Measurements from ENCODE around the gene CLEC20A.
"Not testable (repeated sequence)": the region's sequence is repeated elsewhere in the genome, so short reads cannot be mapped to it uniquely, and the experiment has no call there.

Gene CLEC20A

DNA sequence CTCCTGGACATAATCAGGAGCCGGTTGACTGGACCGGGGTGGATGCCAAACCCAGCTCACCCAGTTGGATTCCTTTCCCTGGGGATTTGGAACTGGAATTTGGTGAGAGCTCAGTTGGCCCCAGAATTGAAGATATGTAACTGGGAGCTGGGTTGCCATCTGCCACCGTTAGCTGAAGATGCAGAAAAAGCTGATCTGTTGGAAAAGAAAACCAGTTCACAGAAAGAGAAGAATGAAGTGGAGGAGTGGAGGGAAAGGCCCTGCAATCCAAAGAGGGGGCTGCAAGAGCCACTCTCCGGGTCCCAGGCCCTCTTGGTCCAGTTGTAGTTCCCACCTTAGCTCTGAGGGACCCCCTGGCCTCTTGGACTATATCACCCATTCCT is 32.2 kb upstream of the CLEC20A start:
- DNase-seq (ENCODE audit: low spot score) = no peak

- DNase-seq (ENCODE audit: low spot score) = no peak
Observed at GRCh38 chr1:178528228-178528952, 31.6 kb upstream of the CLEC20A start.

DNA sequence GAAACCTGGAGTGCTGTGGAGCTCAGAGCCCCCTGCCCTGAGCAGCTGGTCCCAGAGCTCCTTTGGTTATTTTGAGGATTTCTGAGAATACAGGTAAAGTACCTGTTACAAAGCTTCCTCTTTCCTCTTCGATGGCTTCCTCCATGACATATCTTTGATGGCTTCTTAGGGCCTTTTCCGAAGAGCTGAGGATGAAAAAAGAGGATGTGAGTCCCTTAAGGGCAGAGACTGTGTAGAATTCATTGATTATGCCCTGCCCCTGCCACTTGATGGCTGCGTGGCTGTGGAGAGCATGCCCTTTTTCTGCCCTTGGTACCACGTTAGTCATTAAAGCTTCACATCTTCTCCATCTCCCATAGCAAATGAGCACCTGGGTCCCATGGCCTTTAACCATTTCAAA is 30.4 kb upstream of the CLEC20A start:
- DNase-seq (ENCODE audit: low spot score) = no peak

- DNase-seq (ENCODE audit: low spot score) = no peak
Observed at GRCh38 chr1:178521241-178521640, 24.5 kb upstream of the CLEC20A start.

DNA sequence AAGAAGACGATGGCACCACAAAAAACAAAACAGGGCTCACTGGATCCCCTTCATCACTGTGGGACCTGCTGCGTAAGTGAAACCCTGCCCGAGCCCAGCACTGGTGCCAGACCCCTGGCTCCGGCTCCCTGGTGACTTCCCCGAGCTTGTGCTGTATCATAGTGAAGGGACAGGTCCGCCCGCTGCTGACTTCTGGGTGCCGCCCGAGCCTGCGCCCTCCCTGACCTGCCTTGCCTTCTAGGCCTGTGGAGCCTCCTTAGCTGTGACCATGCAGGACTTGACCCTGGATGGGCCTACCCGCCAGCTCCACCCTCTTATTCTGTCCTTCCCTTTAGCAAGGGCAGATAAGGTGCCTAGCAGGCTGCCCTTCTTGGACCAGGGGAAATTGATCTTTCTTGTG is 24.0 kb upstream of the CLEC20A start:
- DNase-seq (ENCODE audit: low spot score) = no peak

- DNase-seq (ENCODE audit: low spot score) = no peak
Observed at GRCh38 chr1:178518894-178519293, 22.1 kb upstream of the CLEC20A start.

DNA sequence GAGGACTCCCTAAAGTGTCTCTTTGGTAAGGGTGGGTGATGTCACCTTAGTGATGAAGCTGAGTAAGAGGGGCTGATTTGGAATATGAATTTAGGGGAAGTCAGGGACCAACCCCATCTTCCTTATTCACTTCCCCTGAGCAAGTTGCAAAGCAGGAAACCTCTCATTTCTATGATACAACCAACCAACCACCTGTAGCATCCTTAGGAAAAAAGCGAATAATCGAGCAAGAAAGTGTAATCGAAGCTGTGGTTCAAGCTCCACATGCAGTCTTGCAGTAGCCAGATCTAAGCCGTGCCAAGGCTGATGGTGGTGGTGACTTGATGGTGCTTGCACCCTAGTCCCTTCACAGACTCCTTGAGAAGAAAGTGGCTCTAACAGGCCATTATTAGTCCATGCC is 19.3 kb upstream of the CLEC20A start:
- no peak for DNase-seq (ENCODE audit: low spot score)

DNA sequence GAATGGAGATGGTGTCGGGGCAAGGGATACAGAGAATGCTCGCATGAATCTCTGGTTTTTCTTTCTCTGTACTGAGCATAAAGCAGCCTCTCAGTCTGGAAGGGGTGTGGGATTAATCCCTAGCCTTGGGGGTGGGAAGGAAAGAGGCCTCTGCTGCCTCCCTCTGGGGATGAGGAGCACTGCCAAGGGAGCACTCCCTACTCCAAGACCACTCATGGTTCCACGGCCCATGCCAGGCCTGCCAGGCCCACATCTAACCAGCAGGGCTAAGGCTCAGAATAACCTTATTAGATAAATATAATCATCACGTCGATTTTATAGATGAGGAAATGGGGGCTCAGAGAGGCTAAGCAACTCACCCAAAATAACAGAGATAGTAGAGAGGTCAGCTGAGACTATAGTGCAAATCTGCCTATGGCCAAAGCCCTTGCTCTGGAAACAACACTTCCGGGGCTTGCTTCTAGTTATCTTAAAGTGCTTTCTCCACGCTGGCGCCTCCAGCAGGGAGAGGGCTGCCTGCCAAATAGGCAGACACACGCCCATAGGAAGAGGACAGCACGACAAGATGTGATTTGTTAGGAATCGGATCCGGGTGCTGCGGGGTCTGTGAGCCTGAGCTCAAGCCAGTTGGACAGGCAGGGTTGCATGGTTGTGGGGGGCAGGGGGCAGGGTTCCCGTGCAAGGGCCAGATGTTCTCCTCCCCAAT is 16.7 kb upstream of the CLEC20A start:
- DNase-seq (ENCODE audit: low spot score) = no peak

GRCh38 chr1:178512566-178513277 is 16.0 kb upstream of the CLEC20A start, which contains the start of gene TEX35:
TEX35 (plus strand) TSS chr1:178513109; CDS start chr1:178513189, 80 bp downstream.
- no peak for DNase-seq (ENCODE audit: low spot score)

DNA sequence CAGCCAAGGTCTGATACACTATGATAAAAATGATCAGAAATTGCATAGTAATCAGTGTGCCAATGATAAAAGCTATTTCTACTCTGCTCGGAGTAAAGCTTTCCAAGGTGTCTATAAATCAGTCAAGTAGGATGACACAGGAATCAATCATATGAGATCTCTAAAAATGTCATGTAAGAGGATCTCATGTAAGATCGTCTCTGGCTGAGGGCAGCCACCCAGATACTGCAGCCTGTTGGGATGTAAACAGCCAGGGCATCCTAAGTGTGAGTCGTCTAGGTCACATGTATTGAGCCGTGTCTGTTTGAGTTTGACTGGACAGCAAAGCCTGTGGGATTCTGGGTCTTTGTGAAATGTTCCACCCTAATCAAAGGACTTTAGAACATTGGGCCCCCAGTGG is 13.4 kb upstream of the CLEC20A start:
- DNase-seq (ENCODE audit: low spot score) = no peak

GRCh38 chr1:178509414-178510007 is 12.7 kb upstream of the CLEC20A start:
- DNase-seq (ENCODE audit: low spot score) = no peak

DNA sequence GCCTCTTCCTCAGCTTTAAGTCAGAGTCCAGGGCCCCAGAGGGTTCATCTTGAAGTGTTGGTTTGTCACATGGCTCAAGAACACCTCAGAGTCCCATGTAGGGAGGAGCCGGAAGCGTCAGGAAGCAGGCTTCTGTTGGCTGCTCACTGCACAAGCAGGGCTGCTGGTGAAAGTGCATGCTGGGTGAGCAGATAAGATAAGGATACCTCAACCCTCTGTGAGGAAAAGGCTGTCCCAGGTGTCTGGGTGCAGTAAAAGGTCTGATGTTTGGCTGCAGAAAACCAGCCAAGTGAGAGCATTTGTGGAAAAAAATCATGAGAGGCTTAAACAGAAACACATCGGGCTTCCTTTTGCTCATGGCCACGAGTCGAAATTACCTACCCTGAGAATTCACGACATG is 9.9 kb upstream of the CLEC20A start:
- DNase-seq (ENCODE audit: low spot score) = no peak

DNA sequence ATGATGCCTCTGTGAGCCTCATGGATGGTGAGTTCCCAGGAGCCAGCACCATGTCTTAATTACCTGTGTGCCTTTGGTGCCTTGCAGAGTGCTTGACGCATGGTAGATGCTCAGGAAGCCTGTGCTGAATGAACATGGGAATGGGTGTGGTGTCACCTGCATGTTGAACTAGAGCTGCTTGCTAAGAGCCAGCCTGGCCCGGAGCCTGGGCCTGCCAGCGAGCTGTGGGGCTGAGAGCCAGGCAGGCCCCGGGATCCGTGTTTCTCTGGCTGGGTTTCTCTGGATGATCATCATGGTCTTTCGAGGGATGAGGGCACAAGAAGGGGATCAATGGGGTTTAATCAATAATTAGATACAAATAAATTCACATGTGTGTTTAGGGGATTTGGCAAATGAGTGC is 9.4 kb upstream of the CLEC20A start:
- no peak for DNase-seq (ENCODE audit: low spot score)

GRCh38 chr1:178504286-178504685 is 7.5 kb upstream of the CLEC20A start:
- DNase-seq (ENCODE audit: low spot score) = no peak

GRCh38 chr1:178503849-178504248 is 7.1 kb upstream of the CLEC20A start:
- DNase-seq (ENCODE audit: low spot score) = no peak

GRCh38 chr1:178503316-178503715 is 6.6 kb upstream of the CLEC20A start:
- DNase-seq (ENCODE audit: low spot score) = not testable (repeated sequence)

DNA sequence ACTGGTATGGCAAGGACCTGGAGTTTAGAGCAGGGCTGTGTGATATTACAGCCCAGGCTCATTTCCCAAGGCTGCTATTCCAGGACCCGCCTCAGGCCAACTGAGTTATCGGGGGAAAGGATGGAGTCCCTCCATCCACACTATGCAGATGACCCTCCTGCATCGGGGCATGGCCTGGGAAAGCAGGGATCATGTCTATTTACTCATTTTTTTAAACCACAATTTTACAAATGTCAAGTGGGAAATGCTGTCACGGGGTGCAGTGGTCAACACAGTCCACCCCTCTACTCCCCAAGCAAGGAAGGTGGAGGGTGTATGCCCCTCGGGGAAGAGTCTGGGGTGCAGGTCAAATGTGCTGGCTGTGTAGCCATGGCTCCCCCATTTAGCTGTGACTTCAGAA is 6.1 kb upstream of the CLEC20A start:
- no peak for DNase-seq (ENCODE audit: low spot score)

GRCh38 chr1:178502330-178502714 is 5.6 kb upstream of the CLEC20A start:
- no peak for DNase-seq (ENCODE audit: low spot score)

GRCh38 chr1:178501705-178502329 is 5.1 kb upstream of the CLEC20A start:
- peak; percentile 12 for DNase-seq (ENCODE audit: low spot score)

GRCh38 chr1:178500936-178501554 is 4.3 kb upstream of the CLEC20A start:
- no peak for DNase-seq (ENCODE audit: low spot score)

GRCh38 chr1:178500091-178500770 is 3.5 kb upstream of the CLEC20A start:
- DNase-seq (ENCODE audit: low spot score) = no peak

All from CD4-positive, alpha-beta T cell treated with Interleukin-6 at 100 ng/mL for 8 hours (primary cell).